22Rv1 (cell line): ENCODE results near the gene USP34.
"Not testable (repeated sequence)": the region's sequence is repeated elsewhere in the genome, so short reads cannot be mapped to it uniquely, and the experiment has no call there.

Experiments
- ZFX ChIP-seq: fragments of 450-650 bp; IDR thresholded peaks from 2 replicates; pipeline ENCODE4 v1.6.1; 2017; ENCODE audit warnings: antibody characterized with exemption, borderline replicate concordance
- TF ChIP-seq, protein P1 (sequence below): fragments of 450-650 bp; IDR thresholded peaks from 2 replicates; pipeline ENCODE4 v1.5.1; 2017; ENCODE audit warnings: mild to moderate bottlenecking

DNA sequence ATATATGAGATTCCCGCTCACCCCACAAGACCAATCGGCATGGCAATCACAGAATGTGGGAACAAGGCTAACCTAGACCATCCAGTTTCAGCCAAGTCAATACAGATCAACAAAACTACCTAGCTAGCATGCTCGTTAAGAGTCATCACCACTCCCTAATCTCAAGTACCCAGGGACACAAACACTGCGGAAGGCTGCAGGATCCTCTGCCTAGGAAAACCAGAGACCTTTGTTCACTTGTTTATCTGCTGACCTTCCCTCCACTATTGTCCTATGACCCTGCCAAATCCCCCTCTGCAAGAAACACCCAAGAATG, 90.0 kb downstream of the USP34 start:
- TF ChIP-seq, protein P1, sequence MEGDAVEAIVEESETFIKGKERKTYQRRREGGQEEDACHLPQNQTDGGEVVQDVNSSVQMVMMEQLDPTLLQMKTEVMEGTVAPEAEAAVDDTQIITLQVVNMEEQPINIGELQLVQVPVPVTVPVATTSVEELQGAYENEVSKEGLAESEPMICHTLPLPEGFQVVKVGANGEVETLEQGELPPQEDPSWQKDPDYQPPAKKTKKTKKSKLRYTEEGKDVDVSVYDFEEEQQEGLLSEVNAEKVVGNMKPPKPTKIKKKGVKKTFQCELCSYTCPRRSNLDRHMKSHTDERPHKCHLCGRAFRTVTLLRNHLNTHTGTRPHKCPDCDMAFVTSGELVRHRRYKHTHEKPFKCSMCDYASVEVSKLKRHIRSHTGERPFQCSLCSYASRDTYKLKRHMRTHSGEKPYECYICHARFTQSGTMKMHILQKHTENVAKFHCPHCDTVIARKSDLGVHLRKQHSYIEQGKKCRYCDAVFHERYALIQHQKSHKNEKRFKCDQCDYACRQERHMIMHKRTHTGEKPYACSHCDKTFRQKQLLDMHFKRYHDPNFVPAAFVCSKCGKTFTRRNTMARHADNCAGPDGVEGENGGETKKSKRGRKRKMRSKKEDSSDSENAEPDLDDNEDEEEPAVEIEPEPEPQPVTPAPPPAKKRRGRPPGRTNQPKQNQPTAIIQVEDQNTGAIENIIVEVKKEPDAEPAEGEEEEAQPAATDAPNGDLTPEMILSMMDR: not testable (repeated sequence)
- not testable (repeated sequence) for TF ChIP-seq ZFX
